HG02870 (cell line): ENCODE results near the gene BCKDHB.

ENCODE experiments used
- ATAC-seq: cut with Tn5 transposase; IDR thresholded peaks from one replicate; pipeline ENCODE4 v1.9.1; 2021; ENCODE audit warnings: mild to moderate bottlenecking, moderate library complexity; ENCODE audit not compliant: unreplicated experiment

BCKDHB gene

DNA sequence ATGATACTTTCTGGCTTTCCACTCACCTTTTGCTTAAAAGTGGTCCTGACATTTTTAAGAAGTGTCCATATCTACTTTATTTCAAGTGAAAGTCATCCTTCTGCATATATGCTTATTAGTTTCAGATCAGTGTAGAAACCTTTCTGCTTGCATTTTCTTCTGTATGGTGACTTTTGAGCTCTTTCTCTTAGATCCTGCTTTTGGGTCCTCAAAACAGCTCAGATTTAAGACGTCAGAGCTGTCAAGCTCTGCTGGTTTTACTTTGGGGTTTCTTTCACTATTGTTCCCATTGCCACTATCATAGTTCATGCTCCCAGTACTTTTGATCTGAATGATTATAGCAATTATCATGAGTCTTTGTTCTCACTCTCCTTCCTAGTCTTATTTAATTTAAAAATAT lies 41.7 kb downstream of the BCKDHB start:
- no peak for ATAC-seq

DNA sequence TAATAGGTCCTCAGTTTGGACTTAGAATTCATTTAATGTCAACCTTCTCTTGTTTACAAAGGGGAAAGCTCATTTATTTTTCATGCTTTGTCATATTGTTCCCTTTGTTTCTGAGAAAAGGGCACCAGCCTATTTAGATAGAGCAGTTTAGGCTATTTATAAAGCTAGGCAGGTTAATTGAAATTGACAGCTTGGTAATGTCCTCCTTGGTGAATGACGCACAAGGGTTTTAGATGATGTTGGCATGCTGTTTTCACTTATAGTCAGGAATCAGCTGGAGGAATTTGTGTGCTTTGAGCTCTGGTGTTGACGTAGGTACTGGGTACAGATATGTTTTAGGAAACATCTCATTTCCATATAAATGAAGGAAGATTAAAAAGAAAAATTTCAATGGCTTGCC lies 45.2 kb downstream of the BCKDHB start:
- no peak for ATAC-seq

DNA sequence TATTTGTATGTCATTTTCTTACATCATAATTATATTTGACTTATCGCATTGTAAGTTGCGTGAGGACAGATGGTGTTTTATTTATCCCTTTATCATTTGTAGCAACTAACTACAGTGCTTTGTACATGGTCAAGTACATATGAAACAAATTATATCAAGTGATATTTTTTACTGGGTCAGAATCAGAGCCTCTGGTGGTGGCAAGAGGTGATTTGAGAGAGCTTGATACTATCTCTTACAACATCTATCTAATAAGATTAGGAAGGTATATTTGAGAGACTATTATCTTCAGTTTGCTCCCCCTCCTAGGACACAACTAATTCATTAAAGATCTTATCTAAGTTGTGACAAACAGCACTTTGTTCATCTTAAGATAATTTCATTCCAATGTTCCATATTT lies 47.7 kb downstream of the BCKDHB start:
- no peak for ATAC-seq

DNA sequence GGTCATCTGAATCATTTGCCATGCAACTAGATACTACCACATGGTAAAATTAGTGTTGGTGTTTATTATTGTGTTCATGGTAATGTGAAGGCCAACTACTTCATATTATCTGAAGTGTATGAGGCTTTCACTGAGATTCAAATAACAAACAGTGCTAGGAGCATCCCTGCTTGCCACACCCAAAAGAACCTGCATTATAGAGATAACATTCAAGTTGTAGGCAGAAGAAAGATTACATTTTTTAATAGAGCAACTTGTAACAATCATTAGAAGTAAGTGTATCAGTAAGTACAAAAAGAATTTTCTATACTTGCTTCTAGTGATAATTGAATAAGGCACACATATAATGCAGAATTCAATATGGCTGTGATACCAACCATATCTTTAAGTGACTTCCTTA lies 49.8 kb downstream of the BCKDHB start:
- ATAC-seq, result no peak

DNA sequence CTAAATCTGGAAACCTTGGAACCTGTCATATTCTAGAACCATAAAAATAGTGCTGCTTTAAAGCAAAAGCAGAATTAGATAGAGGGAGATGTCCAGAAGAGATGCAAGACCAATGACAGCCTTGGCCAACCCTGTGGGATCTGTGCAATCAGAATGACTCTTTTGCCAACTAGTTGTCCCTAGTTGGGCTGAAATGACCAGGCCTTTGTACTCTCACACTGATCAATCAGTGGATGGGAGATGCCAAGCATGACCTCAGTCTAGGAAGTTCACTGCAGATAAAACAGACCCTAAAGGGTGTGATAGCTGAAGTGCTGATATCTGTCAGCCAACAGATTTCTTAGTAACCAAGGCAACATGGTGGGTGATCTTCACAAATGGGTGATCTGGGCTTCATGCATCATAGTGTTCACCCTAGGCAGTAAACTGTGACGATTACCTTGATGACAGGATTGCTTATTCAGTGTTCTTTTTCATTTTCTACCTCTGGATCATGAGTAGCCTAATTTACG lies 52.1 kb downstream of the BCKDHB start:
- ATAC-seq, result no peak

DNA sequence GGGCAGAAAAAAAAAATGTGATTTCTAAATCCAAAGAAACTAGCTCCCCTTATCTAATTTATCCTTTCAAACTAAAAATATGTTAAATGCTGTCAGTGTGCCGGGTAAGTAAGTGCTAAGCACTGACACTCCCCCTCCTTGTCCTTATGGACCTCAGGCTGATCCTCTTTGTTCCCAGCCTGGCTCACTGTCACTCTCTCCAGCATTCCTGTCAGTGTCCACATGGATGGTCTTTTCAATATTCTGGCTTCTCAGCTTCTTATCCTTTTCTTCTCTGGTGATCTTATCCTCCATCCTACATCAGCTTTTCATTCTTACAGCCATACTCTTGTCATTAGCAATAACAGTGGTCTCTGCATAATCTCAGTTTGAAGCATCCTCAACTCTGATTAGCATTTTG lies 55.0 kb downstream of the BCKDHB start:
- ATAC-seq, result no peak

DNA sequence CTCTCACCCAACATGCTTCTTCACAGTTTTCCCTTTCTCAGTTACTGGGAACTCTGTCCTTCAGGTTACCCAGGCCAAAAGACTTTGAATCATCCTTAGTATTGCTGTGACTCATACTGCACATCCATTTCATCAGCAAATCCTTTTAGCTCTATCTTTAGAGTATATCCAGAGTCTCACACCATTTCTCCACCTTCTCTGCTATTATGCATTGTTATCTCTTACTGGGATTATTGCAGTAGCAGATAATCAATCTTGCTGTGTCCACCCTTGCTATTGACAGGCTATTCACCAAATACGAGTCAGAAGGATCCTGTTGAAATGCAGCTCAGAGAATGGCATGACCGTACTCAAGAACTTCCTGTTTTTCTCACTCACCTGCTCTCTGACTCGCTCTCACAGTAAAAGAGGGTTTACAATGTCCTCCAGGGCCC lies 57.3 kb downstream of the BCKDHB start:
- ATAC-seq, result peak; percentile 66

DNA sequence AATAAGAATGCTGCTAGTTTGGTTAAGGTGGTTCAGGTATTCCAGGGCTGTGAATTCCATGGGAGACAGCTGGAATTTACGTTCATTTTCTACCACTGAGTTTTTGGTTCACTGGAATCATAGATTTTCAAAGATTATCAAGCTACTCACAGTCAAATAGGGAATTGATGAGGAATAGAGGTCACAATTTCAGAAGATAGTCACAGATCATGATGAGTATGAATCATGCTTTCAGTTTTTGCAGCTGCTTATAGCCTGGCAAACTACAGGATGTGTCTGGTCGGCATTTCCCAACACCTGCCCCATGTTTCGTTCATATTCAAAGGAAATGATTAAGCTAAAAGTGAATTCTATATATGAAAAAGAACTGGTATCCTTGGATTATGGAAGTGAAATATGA lies 58.7 kb downstream of the BCKDHB start:
- peak; percentile 92 for ATAC-seq

DNA sequence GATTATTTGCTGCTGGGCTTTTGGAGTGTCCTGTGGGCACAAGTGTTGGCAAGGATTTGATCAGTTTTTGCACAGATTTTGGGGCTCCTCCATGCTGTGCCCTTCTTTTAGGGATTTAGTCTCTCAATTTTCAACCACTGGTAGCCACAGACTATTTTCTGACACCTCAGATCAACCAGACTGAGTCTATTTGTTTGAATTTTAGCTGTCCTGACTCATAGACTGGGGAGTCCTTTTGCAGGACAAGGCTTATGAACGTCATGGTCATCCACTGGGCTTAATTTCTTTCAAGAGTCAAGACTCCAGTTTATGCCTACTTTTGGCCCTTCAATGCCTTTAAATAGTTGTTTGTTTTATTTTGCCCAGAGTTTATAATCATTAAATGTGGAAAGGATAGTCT lies 59.3 kb downstream of the BCKDHB start:
- no peak for ATAC-seq

GRCh38 chr6:80170433-80170832 lies 64.0 kb downstream of the BCKDHB start:
- ATAC-seq, result no peak

- ATAC-seq, result no peak
Measured at GRCh38 chr6:80173411-80173810, 66.9 kb downstream of the BCKDHB start.

GRCh38 chr6:80174900-80175572 lies 68.6 kb downstream of the BCKDHB start:
- no peak for ATAC-seq

GRCh38 chr6:80179695-80180094 lies 73.2 kb downstream of the BCKDHB start:
- ATAC-seq, result no peak

DNA sequence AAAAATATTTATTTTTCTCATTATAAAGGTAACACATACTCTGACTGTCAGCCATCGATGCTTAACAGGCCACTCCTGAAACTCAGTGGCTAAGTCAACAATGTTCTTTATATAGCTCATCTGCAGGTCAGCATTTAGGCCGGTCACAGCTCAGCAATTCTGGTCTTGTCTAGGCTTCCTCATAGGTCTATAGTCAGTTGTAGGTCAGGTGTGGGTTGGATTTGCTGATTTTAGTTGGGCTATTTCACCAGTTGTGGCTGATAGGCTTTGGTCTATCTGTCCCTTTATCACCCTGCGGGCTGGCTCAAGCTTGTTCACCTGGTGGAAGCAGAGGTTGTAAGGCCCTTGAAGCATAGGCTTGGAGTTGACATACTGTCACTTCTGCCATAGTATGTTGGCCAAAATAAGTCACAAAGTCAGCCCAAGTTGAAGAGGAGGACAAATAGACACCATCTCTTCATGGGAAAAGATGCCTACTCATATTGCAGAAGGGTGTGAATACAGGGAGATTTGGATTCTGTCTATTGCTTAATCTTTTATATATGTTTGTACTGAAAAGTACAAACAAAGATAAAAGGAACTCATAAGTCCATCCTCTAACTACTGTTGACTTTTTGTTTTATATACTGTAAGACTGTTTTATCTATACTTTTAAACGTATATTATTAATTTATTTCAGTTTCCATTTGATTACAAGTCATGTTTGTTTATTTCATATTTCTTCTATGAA lies 75.0 kb downstream of the BCKDHB start:
- no peak for ATAC-seq

- no peak for ATAC-seq
Measured at GRCh38 chr6:80182308-80182707, 75.8 kb downstream of the BCKDHB start.

- ATAC-seq, result no peak
Measured at GRCh38 chr6:80183019-80183795, 76.7 kb downstream of the BCKDHB start.

- ATAC-seq, result no peak
Measured at GRCh38 chr6:80185492-80185891, 79.0 kb downstream of the BCKDHB start.

GRCh38 chr6:80186082-80186481 lies 79.6 kb downstream of the BCKDHB start:
- no peak for ATAC-seq

- ATAC-seq, result no peak
Measured at GRCh38 chr6:80196906-80197305, 90.4 kb downstream of the BCKDHB start.

DNA sequence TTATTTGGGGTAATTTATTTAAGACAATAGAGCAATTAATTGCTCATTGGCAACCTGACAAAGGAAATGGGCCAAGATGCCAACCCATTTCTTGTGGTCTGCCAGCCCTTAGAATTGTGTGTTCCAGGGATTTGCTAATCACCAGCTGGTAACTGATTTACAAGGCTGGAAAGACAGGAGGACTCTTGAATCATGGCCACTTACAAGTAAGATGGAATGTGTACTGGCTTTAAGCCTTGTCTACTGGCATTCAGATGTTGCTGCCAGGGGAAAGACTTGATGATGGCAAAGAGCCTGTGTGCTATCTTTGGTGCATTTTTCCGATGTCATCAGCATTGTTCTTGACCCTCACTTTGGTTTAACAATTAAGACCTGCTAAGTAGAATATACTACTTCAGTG lies 91.0 kb downstream of the BCKDHB start:
- ATAC-seq, result no peak

DNA sequence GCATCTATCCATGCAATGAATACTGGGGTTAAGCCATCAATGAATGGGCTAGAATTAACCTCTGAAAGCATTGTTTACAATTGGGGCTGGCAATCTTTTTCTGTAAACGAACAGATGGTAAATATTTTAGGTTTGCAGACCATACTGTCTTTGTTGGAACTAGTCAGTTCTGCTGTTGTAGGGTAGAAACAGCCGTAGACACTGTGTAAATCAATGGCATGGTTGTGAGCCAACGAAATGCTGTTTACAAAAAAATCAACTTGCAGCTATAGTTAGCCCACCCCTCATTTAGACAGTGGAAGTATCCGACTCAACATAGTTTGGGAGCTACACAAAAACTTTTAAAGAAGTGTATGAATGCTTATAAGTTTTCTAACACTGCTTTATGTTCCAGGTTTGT lies 91.5 kb downstream of the BCKDHB start:
- ATAC-seq, result no peak

DNA sequence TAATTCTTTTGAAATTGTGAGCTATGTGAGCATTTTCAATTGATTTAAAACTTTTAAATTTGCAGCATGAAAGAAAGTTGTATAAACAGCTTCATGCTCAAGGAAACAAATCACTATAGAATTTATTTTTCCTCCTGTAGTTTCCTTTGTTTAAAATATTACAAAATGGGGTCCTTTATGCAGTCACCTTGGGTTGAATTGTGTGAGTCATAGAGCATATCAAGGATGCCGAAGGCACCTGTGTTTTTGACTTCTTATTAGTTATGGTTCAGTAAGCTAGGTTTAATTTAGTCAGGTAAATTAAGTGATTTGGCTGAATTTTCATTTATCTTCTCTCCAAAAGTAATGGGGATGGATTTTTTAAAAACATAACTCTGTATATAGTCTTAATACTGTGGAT lies 96.8 kb downstream of the BCKDHB start:
- no peak for ATAC-seq
